Left lobe of liver (tissue), 2 donors: ENCODE measurements around the gene PNP. TPM values are rescaled to one million over a fixed set of nuclear protein-coding genes. Genes with fewer than 3 reads are reported as not detected.
"Not testable (repeated sequence)": the region's sequence is repeated elsewhere in the genome, so short reads cannot be mapped to it uniquely, and the experiment has no call there.

Experiments
- ATAC-seq: fragments of 200-7000 bp; cut with Tn5 transposase; one replicate; pipeline ENCODE4 v1.9.1; 2020; ENCODE audit warnings: mild to moderate bottlenecking, moderate library complexity
- DNase-seq: peaks from one replicate; pipeline ENCODE4 v3.0.0-alpha.2; 2020; ENCODE audit warnings: low spot score
- total RNA-seq: library from RNA; stranded (reverse); gene quantifications from one replicate; pipeline ENCODE4 v1.2.1, GENCODE V29; 2021
- donor health status: DM: no; HTN: no; CAD: no; lungs with moderate emphysema.
- donor health status: DM: no; HTN: yes; CAD: no.

Gene PNP
- total RNA-seq, 1 donor from 2014 or later, result 45.0 TPM

- DNase-seq, result no peak
- ATAC-seq, result no peak
Measured at GRCh38 chr14:20489093-20489994, 20.1 kb downstream of the PNP start.

DNA sequence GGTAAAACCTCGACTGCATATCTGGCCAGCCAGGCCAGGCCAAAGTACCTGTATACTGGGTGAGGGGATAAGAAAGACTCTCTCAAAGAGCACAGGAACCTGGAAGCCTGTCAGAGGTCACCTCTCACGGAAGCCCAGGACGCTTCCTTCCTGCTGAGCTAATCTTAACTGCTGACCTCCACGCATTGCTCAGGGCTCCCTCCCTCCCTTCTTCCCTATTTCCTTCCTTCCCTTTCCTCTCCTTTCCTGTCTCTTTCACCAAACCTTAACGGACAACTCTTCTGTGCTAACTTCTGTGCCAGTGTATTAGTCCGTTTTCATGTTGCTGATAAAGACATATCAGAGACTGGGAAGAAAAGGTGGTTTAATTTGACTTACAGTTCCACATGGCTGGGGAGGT lies 21.4 kb downstream of the PNP start:
- DNase-seq, result no peak
- no peak for ATAC-seq

GRCh38 chr14:20492486-20492885 lies 23.3 kb downstream of the PNP start:
- DNase-seq, result no peak
- ATAC-seq, result no peak

- ATAC-seq (peak; percentile 47), DNase-seq (no peak)
Measured at GRCh38 chr14:20493634-20494033, 24.4 kb downstream of the PNP start.

GRCh38 chr14:20494935-20495766 lies 25.9 kb downstream of the PNP start:
- DNase-seq (no peak), ATAC-seq (no peak)

DNA sequence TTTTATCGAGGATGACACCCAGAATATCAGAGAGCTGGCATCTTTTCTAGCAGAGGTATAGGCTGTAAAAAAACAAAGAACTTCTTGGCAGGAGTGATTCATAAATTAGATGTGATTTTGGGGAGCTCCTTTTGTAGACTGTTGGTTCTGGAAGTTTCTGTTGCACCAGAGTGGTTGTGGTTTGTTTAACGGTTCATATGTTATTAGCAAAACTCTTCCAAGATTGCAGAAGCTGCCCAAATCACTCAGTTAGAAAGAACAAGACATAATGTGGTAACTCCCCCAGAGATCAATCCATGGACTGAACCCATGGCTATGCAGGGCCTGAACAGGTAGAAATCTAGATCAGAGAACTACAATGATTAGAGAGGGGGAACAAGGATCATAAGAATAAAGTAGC lies 29.4 kb downstream of the PNP start:
- ATAC-seq (no peak), DNase-seq (no peak)

- no peak for ATAC-seq
- DNase-seq, result no peak
Measured at GRCh38 chr14:20499108-20499507, 29.9 kb downstream of the PNP start.

GRCh38 chr14:20499881-20500280 lies 30.7 kb downstream of the PNP start:
- no peak for DNase-seq
- no peak for ATAC-seq

GRCh38 chr14:20501346-20501745 lies 32.1 kb downstream of the PNP start:
- DNase-seq (no peak), ATAC-seq (no peak)

- no peak for DNase-seq
- no peak for ATAC-seq
Measured at GRCh38 chr14:20503898-20504297, 34.7 kb downstream of the PNP start.

- not testable (repeated sequence) for ATAC-seq, DNase-seq
Measured at GRCh38 chr14:20506276-20506675, 37.1 kb downstream of the PNP start.

- ATAC-seq, DNase-seq: not testable (repeated sequence)
Measured at GRCh38 chr14:20506752-20507151, 37.5 kb downstream of the PNP start.

GRCh38 chr14:20507537-20507936 lies 38.3 kb downstream of the PNP start:
- not testable (repeated sequence) for DNase-seq, ATAC-seq

GRCh38 chr14:20508367-20508766 lies 39.2 kb downstream of the PNP start:
- ATAC-seq, result no peak

GRCh38 chr14:20512177-20512905 lies 43.1 kb downstream of the PNP start:
- DNase-seq (no peak), ATAC-seq (no peak)

More at GRCh38 chr14:20508367-20508766, 39.2 kb downstream of the PNP start:
- DNase-seq, result no peak

GRCh38 chr14:20515846-20516245 lies 46.6 kb downstream of the PNP start:
- ATAC-seq, result no peak
- no peak for DNase-seq

GRCh38 chr14:20516921-20517320 lies 47.7 kb downstream of the PNP start:
- DNase-seq, result no peak
- ATAC-seq, result no peak

GRCh38 chr14:20522332-20522731 lies 53.1 kb downstream of the PNP start:
- ATAC-seq (no peak), DNase-seq (no peak)

DNA sequence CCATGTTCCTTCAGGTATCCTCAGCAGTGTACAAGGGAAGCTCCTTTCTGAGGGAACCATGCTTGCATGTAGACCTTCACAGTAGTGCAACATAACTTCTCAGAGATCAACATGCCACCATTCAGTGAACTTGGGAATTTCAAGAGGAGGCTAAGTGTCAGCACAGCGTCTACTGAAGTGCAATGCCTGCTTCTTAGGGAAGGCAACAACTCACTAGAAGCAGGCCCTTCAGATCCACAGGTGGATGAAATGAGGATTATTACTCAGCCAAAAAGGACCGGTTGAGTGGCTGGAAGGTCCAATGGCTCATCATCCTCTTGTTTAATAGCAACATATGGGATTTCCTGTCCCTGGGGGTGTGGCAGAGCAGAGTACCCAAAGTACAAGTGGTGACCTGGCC lies 54.8 kb downstream of the PNP start:
- no peak for ATAC-seq
- no peak for DNase-seq
